ENCODE data around the gene NCR1. TPM values are rescaled to one million over a fixed set of nuclear protein-coding genes. Genes with fewer than 3 reads are reported as not detected.

The NCR1 gene
- total RNA-seq, 2 experiments from 2014 or later, result 0.34 to 0.50 TPM

Other genes starting within 250 kb of the NCR1 start
- gene LILRB4, start 243.2 kb upstream of the NCR1 start, total RNA-seq, result 1 to 10 TPM; 1.7 to 2.5 TPM
- not detected for gene KIR3DL3, start 181.7 kb upstream of the NCR1 start, total RNA-seq
- gene KIR2DL3, start 167.6 kb upstream of the NCR1 start, total RNA-seq, result under 1 TPM in 1 of 2 experiments, not detected in 1; 0.20 TPM
- gene KIR2DL1, start 136.4 kb upstream of the NCR1 start, total RNA-seq, result not detected
- gene KIR2DL4, start 102.5 kb upstream of the NCR1 start, total RNA-seq, result not detected
- under 1 TPM in 1 of 2 experiments, not detected in 1; 0.23 TPM for gene KIR3DL1, start 89.7 kb upstream of the NCR1 start, total RNA-seq
- under 1 TPM in 1 of 2 experiments, not detected in 1; 0.17 TPM for gene KIR2DS4, start 73.5 kb upstream of the NCR1 start, total RNA-seq
- under 1 TPM; 0.23 to 0.36 TPM for gene KIR3DL2, start 55.7 kb upstream of the NCR1 start, total RNA-seq
- gene FCAR, start 31.9 kb upstream of the NCR1 start, total RNA-seq, result under 1 TPM in 1 of 2 experiments, not detected in 1; 0.19 TPM
- gene NLRP7, start 41.4 kb downstream of the NCR1 start, total RNA-seq, result not detected
- gene NLRP2, start 60.2 kb downstream of the NCR1 start, total RNA-seq, result 10 to 100 TPM; 39.3 to 47.7 TPM
- under 1 TPM in 1 of 2 experiments, not detected in 1; 0.25 TPM for gene GP6, start 132.1 kb downstream of the NCR1 start, total RNA-seq
- 10 to 100 TPM; 25.9 to 28.6 TPM for gene RDH13, start 157.0 kb downstream of the NCR1 start, total RNA-seq
- 1 to 10 TPM; 5.1 to 7.6 TPM for gene EPS8L1, start 169.7 kb downstream of the NCR1 start, total RNA-seq
- 100 to 1,000 TPM; 147 to 157 TPM for gene PPP1R12C, start 211.5 kb downstream of the NCR1 start, total RNA-seq
- not detected for gene TNNT1, start 243.1 kb downstream of the NCR1 start, total RNA-seq